HS-27A (cell line): ENCODE data around the gene FARP1.

ENCODE experiments used
- DNase-seq: peaks from one replicate; pipeline ENCODE4 v3.0.0-alpha.2; 2012; ENCODE audit warnings: low read depth, missing footprints

FARP1 gene, protein sequence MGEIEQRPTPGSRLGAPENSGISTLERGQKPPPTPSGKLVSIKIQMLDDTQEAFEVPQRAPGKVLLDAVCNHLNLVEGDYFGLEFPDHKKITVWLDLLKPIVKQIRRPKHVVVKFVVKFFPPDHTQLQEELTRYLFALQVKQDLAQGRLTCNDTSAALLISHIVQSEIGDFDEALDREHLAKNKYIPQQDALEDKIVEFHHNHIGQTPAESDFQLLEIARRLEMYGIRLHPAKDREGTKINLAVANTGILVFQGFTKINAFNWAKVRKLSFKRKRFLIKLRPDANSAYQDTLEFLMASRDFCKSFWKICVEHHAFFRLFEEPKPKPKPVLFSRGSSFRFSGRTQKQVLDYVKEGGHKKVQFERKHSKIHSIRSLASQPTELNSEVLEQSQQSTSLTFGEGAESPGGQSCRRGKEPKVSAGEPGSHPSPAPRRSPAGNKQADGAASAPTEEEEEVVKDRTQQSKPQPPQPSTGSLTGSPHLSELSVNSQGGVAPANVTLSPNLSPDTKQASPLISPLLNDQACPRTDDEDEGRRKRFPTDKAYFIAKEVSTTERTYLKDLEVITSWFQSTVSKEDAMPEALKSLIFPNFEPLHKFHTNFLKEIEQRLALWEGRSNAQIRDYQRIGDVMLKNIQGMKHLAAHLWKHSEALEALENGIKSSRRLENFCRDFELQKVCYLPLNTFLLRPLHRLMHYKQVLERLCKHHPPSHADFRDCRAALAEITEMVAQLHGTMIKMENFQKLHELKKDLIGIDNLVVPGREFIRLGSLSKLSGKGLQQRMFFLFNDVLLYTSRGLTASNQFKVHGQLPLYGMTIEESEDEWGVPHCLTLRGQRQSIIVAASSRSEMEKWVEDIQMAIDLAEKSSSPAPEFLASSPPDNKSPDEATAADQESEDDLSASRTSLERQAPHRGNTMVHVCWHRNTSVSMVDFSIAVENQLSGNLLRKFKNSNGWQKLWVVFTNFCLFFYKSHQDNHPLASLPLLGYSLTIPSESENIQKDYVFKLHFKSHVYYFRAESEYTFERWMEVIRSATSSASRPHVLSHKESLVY

DNA sequence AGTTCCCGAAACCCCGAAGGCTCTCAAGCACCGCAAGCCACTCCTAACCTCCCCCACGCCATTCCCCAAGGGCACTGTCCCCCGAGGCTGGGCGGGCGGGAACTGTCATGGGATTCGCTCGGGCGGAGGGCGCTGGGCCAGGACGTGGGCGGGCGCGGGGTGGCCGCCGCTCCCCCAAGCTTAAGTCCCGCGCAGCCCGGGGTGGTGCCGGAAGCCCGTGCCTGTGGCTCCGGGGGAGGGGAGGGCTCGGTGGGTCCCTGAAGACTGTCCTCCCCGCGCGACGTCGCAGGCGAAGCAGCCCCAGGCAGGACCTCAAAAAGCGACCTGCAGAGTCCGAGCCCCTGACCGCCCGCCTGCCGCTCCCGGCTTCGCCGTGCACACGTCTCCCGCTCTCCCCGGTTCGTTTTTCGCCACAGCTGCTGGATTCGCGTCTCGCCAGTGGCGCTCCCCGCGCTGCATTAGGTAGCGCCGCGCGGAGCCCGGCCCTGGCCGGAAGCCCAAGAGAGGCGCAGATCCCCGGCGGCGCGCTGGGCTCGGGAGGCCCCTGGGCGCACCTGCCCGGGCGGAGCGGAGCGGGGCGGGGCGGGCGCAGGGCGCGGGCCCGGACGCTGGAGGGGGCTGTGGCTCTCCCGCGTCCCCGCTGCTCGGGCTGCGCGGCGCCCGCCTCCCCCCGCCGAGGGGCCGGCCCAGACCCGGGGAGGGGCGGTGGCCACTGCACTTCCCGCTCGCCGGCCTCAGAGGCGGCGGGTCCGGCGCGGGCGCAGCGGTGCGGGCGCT, at the start of gene FARP1:
Gene FARP1 (plus strand): TSS at position 715 of the 777 bp plus-strand sequence. CDS start 70,149 bp downstream, outside the sequence.
- no peak for DNase-seq

DNA sequence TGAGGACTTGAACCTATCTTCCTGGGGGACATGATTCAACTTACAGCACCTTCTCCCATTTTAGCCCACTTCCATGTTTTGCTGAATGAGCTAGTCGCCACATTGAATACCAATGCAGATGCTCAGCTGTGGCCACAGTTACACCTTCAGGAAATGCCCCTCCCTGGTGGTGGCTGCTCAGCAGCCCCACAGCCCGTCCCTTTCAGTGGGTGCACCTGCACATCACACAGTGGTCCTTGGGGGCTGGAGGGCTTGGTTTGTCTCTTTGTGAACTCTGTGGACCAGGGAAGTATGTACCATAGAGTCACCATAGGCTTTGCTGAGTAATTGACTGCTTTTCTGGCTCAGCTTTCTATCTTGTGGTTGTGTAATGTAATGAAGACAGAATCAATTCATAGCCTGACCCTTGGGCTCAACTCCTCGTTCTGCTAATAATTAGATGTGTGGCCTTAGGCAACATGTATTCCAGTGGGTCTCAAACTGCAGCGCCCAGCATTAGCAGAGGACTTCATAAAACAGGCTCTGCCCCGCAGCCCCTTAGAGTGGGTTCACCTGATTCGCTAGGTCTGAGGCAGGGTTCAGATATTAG, 48.1 kb upstream of the FARP1 start:
- DNase-seq, result no peak

DNA sequence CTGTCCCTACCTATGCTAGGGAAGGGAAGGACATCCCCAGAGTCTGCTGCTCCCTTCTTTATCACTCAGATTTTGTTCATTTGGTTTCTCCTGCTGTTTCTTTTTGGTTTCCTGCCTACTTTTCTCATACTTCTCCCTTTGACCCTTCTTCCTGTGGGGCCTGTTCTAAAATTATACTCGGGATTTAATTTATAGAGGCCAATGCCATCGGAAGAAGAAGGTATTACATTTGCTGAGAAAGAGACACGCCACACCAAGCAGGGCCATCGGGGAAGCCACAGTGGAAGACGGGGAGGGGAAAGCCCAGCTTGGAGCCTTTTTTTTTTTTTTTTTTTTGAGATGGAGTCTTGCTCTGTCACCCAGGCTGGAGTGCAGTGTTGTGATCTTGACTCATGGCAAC, 46.8 kb upstream of the FARP1 start:
- DNase-seq, result no peak

DNA sequence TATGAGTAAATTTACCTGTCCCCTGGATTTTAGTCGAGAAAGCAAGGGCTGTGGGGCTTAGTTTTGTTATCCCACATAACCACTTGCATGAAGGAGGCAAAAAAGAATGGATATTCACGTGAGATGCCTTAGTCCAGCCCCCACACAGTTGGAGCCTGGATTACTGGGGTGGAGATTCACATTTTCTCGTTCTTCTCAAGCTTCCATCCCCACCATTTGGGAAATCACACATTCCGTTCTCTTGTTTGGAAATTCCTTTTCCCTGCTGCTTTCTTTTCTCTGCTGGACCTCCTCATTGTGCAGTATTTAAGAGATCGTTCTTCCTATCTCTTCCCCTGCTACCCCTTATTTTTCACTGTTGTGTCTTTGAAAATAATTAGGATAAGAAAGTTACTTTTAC, 45.1 kb upstream of the FARP1 start:
- no peak for DNase-seq

DNA sequence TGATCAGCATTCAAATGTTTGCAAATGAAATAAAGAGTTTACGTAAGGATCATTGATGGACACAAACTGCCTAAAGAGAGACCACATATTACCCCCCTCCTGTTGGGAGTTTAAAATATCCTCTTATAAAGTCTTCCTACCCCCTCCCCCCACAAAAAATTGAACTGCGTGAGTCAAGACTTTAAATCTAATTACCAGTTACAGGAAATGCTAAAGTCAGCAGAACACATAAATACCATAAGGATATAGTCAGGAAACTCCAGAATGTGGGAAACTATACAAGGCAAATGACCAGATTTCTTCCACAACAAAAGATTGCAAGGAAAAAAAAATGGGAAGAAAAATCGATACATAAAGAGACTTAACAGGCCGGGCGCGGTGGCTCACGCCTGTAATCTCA, 44.4 kb upstream of the FARP1 start:
- DNase-seq, result no peak

DNA sequence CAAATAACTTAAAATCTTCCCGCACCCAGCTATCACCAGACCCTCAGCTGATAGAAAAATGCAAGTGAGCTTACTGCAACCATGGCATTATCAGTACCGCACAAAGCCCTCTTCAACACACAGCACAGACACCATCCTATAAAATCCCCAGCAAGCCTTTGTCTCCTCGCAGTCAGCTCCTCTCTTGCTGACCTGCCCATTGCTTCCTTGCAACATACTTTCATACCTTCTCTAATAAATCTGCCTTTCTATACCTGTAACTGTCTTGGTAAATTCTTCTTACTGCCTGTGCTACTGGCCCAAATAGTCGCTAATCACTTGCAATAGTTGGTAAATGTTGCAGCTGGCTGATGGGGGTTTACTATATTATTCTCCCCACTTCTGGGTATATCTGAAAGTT, 43.3 kb upstream of the FARP1 start:
- DNase-seq, result no peak

DNA sequence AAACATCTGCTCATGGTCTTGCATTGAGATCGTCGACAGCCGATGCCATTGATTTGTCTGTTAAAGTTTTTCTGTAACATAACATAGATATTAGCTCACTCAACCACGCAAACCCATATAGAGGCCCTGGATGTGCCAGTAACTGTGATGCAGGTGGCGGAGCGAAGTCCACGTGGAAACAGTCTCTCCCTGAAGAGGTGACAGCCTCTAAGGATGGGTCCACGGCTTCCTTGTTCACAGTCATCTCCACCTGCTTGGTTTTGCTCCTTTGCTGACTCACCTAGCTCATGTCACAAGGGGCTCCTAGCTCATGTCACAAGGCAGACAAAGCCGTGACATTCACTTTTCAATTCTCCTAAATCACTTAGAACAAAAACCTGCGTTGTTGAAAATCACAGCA, 42.4 kb upstream of the FARP1 start:
- no peak for DNase-seq

DNA sequence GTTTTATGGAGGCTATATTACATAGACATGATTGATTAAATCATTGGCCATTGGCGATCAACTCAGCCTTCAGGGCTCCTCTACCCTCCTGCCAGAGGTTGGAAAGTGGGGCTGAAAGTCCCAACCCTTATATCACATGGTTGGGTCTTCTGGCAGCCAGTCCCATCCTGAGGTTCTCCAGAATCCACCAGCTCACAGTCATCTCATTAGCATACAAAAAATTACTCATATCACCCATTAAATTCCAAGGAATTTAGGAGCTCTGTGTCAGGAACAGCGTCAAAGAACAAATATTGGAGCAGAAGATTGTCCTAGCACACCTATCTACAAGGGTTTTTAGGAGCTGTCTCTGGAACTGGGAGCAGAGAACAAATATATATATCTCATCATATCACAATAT, 39.4 kb upstream of the FARP1 start:
- no peak for DNase-seq

DNA sequence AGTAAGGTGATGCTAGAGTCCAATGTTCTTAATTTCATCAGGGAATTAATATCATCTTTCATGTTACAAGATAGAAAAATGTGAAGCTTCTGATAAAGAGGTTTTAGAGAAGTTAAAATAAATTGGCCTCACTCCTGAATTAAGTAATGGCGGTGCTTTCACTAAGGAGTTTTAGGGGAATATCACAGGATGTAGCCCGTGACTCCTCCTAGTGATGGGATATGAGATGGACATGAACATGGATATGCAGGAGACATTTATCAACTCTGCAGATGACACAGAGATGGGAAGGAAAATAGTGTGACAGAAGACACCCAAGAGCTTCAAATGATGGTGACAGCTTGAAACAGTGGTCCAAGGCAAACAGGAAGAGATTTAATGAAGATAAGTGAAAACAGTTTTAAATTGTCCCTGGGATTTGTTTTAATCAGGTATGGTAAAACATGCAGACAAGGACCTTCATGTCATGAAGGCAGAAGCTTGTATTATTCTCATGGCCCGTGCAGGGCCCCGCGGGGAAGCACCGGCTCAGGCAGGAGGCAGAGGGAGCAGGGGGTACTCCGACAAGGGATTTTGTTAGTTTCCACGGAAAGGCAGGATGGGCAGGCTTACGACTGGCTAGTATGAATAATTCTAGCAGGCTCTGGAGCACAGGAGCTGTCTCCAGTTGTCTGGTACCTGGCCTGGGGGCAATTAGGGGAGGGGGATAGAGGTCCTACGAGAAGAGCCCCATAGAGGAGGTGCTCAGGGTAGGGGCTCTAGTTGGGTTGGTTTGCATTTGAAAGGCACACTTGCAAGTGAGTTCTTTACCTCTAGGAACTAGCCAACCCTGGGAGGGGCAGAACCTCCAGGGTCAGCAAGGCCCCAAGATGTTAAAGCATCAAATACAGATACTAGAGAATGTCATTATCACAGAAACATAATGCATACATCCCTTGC, 38.7 kb upstream of the FARP1 start:
- DNase-seq, result no peak

DNA sequence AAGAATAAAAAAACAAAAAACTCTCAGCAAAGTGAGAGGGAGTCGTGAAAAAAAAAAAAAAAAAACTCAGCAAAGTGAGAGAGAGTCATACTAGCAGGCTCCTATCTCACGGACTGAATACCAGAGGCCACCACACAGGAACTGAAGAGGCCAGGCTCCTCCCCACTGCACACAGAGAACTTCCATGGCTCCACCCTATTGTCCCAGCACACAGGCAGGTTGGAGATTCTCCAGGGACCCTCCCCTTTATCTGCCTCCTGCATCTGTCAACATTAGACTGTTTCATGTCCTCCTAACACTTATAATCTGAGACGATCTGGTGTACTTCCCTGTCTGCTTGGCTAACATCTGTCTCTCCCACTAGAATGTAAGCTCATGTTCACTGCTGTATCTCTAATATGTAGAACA, 37.0 kb upstream of the FARP1 start:
- no peak for DNase-seq

DNA sequence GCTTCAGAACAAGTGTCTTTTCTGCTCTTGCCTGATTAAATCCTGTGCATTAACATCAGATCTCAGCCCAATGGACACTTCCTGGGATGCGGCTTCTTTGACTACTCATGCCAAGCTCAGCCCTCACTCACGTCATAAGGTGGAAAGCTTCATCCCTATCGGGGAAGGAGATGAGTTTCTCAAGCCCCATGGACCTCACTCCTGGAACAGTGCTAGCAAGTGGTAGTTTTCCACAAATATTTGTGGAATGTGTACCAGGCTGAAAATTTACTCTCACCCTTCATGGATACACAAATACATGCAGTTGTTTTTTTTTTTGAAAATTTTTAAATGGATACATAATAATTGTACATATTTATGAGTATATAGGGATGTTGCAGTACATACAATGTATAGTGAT, 34.6 kb upstream of the FARP1 start:
- DNase-seq, result no peak

DNA sequence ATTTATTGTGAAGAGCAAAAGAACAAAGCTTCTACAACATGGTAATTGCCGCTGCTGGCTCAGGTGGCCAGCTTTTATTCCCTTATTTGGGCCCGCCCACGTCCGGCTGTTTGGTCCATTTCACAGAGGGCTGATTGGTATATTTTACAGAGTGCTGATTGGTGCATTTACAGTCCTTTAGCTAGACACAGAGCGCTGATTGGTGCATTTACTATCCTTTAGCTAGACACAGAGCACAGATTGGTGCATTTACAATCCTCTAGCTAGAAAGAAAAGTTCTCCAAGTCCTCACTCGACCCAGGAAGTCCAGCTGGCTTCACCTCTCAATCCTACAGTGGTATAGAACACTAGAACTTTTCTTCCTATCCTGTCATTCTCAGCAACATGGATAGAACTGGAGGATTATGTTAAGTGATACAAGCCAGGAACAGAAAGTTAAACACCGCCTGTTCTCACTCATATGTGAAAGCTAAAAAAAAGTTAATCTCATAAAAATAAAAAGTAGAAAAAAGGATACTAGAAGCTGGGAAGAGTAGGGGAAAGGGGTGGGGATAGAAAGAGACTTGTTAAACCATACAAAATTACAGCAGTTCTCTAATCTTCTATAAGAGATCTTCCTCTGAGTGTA, 33.6 kb upstream of the FARP1 start:
- DNase-seq, result no peak

DNA sequence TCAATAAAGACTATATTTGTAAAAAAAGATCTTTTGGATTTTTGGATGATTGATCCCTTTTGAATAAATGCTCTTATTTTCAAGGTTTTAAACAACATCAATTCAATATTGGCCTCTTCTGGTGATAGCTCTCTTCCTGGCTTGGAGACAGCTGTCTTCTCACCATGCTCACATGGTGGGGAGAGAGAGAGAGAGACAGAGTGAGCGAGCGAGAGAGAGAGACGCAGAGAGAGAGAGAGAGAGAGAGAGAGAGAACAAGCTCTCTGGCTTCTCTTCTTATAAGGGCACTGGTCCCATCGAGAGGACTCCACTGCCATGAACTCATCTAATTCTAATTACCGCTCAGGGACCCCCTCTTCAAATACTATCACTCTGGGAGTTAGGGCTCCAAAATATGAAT, 32.1 kb upstream of the FARP1 start:
- DNase-seq, result no peak

DNA sequence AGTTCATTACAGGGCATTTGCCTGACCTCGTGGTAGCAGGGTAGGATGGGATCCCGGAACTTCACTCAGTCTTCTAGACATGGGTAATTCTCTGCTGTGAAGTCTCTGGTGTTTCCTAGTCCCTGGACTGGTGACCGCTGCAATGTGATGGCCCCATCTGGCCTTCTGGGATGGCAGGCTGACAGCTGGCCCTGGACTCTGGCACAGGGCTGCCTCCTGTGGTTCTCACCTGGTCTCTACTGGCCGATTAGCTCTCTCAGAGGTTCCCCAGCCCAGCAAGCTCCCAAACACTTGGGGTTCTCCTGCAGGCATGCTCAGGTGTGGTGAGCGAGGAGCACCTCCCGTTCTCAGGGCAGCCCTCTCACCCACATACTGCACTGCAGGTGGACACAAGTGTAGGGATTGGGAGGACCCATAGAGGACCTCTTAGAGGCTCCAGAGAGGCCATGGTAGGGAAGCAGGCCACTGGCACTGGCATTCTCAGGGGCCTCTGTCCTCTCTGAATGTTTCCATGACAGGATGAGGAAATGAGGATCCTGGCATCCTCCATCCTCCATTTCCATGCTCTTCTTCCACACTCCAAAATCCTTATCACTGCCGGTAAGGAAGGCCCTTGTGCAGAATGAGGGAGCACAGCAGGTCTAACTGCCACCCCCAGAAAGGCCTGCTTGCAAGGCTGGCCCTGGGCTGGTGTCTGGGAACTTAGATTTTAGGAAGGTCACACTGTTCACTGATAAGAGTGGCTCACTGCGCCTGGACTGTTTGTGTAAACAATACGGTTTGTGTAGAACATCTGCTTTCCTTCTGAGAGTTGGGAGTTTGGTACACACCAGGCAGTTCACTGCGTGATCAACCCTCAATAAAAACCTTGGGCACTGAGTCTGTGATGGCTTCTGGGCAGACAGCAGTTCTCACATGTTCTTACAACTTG, 31.5 kb upstream of the FARP1 start:
- no peak for DNase-seq

DNA sequence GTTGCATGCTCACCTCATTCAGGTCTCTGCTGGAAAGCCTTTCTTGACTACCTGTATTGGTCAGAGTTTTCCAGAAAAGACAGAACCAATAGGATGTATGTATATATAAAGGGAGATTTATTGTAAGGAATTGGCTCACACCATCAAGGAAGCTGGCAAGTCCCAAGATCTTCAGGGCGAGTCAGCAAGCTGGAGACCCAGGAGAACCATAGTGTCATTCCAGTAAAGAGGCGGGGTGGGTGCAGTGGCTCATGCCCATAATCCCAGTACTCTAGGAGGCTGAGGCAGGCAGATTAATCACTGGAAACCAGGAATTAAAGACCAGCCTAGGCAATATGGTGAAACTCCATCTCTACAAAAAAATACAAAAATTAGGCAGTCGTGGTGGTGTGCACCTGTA, 30.4 kb upstream of the FARP1 start:
- no peak for DNase-seq

DNA sequence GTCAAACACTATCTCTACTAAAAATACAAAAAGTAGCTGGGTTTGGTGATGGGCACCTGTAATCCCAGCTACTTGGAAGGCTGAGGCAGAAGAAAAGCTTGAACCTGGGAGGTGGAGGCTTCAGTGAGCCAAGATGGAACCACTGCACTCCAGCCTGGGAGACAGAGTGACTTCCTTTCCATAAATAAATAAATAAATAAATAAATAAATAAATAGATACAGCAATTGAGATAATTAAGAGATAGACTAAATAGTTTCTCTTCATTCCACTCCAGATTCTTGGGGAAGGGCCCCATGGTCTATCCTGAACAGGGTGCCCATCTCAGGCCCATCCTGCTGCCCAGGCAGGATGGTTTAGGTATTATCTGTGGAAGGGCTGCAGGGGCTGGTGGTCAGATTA, 24.0 kb upstream of the FARP1 start:
- no peak for DNase-seq

DNA sequence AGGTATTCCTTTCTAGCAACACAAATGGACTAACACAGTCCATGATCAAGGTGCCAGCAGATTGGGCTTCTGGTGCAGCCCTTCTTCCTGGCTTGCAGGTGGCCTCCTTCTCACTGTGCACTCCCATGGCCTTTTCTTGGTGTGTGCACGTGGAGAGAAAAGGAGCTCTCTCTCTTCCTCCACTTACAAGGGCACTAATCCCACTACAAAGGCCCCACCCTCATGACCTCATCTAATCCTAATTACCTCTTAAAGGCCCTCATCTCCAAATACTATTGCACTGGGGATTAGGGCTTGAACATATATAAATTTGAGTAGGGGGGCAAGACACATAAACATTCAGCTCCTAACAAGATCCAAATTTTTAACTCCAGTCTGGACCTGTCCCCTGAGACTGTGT, 19.7 kb upstream of the FARP1 start:
- DNase-seq, result no peak

DNA sequence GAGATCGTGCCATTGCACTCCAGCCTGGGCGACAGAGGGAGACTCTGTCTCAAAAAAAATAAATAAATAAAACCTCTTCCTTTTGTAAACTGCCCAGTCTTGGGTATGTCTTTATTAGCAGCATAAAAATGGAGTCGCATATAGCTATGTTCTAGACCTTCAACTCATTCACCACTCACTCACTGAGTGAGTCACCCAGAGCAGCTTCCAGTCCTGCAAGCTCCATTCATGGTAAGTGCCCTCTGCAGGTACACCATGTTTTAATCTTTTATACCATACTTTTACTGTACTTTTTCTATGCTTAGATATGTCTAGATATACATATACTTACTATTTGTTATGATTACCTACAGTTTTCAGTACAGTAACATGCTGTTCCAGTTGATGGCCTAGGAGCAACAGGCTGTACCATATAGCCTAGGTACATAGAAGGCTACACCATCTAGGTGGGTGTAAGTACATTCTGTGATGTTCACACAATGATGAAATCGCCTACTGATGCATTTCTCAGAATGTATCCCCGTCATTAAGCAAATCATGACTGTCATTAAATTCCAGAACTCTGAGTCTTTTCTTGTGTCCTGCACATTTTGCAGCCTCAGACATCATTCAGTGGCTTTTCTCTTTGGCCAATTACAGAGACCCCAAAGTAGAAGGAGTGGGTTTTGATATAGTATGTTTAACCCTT, 13.7 kb upstream of the FARP1 start:
- no peak for DNase-seq
